GM20000 (cell line): ENCODE measurements around the gene TRIM17.

Experiments
- DNase-seq: peaks from one replicate; pipeline ENCODE4 v3.0.0; 2012; ENCODE audit warnings: low spot score
- TF ChIP-seq, protein P1 (sequence below): IDR thresholded peaks from 2 replicates; pipeline ENCODE4 v1.5.1; 2012; ENCODE audit warnings: mild to moderate bottlenecking, control low read depth; ENCODE audit errors: extremely low read depth, missing control alignments

TRIM17 gene

DNA sequence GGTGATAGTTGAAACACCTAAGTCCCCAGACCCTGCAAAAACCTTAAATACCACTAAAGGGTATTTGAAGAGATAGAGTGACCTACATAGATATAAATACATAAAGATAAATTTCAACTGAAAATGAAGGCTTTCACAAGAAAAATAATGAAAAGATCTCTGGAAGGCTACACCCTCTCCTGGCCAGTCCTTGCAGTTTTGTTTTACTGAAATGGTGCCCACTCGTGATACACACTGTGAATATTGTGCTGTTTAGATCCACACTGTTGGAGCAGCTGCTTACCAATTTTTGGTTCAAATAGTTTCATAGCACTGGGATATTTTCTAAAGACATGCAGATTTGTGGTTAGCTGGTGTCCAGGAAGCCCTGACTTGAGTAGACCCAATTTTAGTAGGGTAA is 39.1 kb upstream of the TRIM17 start:
- TF ChIP-seq, protein P1, sequence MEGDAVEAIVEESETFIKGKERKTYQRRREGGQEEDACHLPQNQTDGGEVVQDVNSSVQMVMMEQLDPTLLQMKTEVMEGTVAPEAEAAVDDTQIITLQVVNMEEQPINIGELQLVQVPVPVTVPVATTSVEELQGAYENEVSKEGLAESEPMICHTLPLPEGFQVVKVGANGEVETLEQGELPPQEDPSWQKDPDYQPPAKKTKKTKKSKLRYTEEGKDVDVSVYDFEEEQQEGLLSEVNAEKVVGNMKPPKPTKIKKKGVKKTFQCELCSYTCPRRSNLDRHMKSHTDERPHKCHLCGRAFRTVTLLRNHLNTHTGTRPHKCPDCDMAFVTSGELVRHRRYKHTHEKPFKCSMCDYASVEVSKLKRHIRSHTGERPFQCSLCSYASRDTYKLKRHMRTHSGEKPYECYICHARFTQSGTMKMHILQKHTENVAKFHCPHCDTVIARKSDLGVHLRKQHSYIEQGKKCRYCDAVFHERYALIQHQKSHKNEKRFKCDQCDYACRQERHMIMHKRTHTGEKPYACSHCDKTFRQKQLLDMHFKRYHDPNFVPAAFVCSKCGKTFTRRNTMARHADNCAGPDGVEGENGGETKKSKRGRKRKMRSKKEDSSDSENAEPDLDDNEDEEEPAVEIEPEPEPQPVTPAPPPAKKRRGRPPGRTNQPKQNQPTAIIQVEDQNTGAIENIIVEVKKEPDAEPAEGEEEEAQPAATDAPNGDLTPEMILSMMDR = no peak
- no peak for DNase-seq

DNA sequence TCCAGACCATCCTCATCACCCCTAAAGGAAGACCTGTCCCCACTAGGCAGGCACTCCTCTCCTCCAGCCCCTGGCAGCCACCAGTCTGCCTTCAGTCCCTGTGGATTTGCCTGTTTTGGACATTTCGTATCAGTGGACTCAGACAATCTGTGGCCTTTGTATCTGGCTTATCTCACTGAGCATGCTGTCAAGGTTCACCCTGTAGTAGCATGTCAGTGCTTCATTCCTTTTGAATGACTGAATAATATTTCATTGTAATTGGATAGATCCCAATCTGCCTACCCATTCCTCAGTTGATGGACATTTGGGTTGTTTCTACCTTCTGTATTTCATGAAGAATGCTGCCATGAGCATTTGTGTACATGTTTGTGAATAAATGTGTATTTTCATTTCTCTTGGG is 37.6 kb upstream of the TRIM17 start:
- TF ChIP-seq, protein P1 = no peak
- no peak for DNase-seq

DNA sequence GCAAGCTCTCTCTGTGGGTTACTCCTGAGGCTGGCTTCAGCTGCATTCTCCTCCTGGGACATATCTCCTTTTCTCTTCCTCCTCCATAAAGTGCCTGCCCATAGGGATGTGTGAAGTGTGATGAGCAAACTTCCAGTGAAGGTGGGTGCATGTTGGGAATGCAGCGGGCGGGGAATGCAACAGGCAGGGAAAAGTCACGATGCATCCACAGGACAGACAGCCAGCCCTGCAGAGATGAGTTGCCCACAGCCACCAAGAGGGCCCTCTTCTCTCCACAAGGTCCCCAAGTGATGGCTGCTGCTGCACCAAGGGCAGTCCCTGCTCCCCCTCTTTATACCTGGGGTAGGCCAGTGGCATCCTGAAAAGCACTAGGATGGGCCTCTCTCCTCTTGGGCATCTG is 37.0 kb upstream of the TRIM17 start:
- TF ChIP-seq, protein P1 = no peak
- DNase-seq = no peak

DNA sequence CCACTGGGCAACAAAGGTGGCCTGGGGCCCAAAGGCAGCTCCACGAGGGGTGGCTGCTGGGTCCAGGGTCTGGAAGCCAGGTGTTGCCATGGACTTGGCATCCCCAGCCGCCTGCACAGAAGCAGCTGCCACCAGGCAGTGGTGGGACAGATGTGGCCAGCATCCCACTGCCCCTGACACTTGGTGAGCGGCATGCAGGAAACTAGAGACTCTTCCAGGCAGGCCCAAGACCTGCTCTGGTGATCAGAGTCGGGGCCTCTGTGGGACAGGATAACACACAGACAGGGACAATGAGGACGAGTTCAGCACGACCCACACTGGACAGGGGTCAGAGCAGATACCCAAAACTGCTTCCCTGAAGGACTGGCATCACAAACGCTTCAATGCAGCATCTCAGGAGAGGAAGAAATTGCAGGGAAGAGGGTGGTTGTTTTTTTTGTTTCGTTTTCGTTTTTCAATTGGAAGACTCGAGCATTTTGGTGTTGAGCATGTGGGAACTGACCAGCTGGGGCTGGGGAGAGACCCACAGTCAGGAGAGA is 36.4 kb upstream of the TRIM17 start:
- DNase-seq = no peak
- TF ChIP-seq, protein P1 = no peak

DNA sequence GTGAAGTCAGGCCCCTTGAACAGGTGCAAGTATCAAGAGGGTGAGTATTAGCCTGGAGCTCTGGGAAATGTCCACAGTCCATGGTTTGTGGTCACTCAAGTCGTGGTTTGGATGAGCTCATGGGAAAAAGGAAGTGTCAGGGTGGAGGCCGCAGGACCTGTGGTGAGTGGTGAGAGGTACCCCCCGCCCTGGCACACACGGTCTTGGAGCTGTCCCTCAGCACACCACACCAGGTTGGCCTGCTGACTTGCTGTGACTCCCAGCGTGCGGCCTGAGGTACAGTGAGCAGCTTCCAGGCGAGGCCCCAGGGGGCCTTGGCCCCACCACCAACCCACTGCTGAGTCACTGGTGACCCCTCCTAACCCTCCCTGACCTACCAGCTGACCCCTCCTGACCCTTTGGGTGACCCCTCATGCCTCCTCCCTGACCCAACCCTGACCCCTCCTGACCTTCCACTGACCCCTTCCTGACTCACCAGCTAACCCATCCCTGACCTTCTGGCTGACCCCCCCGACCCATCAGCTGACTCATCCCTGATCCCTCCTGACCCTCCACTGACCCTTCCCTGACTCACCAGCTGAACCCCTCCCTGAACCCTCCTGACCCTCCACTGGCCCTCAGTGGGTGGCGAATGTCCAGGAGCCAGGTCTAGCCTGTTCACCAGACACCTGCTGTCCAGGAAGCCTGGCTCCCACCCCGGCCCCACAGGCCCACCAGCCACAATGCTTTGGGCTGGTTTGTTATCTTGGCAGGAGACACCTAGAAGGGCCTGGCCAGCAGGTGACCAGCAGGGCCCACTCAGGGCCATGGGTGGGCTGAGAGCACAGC is 35.7 kb upstream of the TRIM17 start:
- TF ChIP-seq, protein P1 = no peak
- DNase-seq = no peak

DNA sequence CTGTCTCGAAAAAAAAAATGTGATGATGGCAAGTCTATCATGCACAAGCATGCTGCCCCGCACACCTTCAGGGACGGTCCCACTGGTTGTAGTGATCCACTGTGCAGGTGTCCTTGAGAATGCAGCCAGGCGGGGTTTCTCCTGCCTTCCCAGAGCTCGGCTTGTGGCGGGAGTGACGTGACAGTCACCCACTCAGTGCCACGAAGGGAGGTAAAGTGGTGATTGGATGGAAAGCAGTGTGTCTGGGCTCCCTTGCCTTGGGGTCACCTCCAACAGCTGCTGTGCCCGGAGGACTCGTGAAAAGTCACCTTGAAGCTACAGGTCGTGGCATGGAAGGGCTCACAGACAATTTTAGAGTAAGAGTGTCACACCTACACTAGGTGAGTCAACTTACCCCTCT is 33.5 kb upstream of the TRIM17 start:
- TF ChIP-seq, protein P1 = no peak
- no peak for DNase-seq

DNA sequence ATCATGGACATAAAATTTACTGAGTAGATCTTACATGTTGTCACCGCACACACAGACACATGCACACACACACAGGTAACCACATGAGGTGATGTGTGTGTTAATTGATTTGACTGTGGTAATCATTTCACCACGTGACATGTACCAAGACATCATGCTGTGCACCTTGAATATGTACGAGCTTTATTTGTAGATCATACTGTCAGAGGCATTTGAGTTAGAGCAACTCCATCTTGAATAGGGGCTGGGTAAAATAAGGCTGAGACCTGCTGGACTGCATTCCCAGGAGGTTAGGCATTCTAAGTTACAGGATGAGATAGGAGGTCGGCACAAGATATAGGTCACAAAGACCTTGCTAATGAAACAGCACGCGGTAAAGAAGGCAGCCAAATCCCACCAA is 31.7 kb upstream of the TRIM17 start:
- no peak for DNase-seq
- TF ChIP-seq, protein P1 = no peak
